Hindlimb muscle (tissue), 1 donor: ENCODE results near the gene PANK1. TPM values are rescaled to one million over a fixed set of nuclear protein-coding genes. Genes with fewer than 3 reads are reported as not detected.
A peak's percentile ranks its signal among the peaks of the same experiment; 100 is the strongest.

Source experiments
- DNase-seq: peaks from one replicate; pipeline ENCODE4 v3.0.0-alpha.2; 2013
- polyA plus RNA-seq: library from polyadenylated mRNA; unstranded; fragments of 120-200 nt; gene quantifications from one replicate; pipeline ENCODE4 v1.2.1, GENCODE V29; 2013; ENCODE audit not compliant: insufficient read length

Gene PANK1
- polyA plus RNA-seq, 1 donor, result 16.0 TPM

DNA sequence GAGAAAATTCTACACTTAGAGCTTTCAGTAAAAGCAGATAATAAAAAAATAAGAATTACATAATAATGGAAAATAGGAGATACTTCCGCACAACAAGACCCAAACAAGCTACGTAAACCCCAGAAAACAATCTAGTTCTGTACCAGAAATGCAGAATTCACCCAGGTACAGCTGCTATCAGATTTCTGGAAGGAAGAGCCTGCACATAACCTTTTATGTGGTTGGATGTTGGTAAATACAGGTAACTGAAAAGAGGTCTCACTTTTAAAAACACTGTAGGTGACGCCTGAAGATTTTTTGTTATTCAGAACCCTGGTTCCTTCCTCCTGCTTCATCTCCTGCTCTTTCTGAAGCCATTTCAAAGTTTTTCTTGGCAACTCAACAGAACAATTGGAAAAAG lies 29.9 kb downstream of the PANK1 start:
- DNase-seq, result no peak

DNA sequence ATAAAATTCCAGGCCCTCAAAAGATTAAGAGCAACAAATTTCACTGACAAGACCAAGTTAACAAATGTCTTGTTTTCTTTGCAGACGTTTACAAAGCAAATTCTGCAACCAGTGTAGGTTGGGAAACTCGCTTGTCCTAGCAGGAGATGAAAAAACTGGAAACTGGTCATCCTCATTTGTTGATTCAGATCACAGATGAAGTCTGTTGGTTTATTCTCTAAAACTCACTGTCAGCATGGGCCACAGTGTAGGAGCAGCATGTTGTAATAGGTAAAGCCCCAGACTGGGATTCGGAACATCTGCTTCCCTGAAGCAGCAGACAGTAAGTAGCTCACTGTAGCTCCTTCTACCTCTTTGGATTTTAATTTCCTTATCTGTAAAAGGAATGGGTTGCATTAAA lies 31.5 kb downstream of the PANK1 start:
- no peak for DNase-seq

- DNase-seq, result no peak
Measured at GRCh38 chr10:89611282-89611681, 33.8 kb downstream of the PANK1 start.

GRCh38 chr10:89609833-89610346 lies 35.2 kb downstream of the PANK1 start:
- DNase-seq, result no peak

GRCh38 chr10:89604200-89604599 lies 40.8 kb downstream of the PANK1 start:
- no peak for DNase-seq

GRCh38 chr10:89602919-89603318 lies 42.1 kb downstream of the PANK1 start:
- DNase-seq, result no peak

- DNase-seq, result no peak
Measured at GRCh38 chr10:89601728-89602361, 43.2 kb downstream of the PANK1 start.

DNA sequence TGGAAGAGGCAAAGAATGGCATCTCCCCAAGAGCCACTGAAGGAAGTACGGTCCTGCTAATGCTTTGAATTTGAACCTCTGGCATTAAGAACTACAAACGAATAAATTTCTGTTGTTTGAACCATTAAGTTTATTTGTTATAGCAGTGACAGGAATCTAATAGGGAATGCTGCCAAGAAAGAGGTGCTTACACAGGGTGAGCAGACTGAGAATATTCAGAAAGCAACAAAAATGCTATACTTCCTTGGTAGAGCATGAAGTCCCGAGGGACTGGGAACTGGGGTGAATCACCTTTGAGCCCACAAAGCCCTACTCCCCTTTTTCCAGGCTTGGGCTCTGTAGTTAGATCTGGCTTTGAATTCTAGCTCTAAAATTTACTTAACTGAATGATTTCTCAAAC lies 45.0 kb downstream of the PANK1 start:
- no peak for DNase-seq

DNA sequence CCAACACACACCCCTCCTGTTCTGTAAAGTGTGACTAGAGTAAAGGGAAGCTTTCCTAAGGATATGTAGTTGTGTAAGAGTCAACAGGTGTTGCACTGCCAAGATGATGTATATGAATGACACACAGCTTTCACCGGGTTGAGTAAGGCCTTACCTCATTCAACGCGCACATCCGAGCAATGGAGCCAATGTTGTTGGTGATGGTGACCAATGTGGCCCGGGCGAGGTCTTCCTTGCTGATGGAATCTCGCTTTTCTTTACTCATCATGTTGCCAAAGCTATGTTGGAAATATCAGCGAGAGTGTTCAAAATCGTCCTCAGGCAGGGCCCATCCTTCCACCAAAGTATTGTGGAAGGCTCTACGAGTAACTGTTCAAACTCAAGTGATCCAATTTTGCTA lies 52.0 kb downstream of the PANK1 start:
- no peak for DNase-seq

DNA sequence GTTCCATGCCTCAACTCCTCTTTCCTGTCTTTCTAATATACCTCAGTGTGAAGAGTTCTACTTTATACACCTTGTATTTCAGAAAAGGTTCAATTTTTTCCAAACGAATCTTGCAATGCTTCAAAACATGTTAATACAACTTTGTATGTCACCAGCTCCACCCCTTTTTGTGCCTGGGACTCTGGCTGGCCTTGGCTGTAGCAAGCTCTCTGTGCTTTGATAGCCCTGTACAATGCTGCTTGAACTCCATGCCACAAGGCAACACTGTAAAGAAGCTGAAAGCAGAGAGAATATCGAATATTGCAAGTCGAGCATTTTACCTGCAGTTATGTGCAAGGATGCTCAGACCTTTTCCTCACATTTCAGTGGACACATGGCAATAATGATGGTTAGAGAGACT lies 52.5 kb downstream of the PANK1 start:
- no peak for DNase-seq

- no peak for DNase-seq
Measured at GRCh38 chr10:89591796-89592271, 53.2 kb downstream of the PANK1 start.

GRCh38 chr10:89591111-89591795 lies 53.8 kb downstream of the PANK1 start:
- DNase-seq, result no peak

DNA sequence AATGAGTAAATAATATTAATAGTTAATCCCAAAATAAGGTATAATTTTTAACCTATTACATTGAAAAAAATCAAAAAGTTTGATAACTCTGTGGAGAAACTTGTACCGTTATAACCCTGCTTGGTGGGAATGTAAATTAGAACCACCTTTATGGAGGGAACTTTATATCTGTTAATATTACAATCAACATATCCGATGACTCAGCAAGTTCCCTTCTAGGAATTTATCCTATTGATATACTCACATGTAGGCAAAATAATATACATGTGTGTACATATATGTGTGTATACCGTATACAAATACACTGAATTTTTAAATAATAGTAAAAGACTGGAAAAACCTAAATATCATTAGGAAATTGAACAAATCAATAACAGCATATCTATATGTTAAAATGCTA lies 54.7 kb downstream of the PANK1 start:
- no peak for DNase-seq

- DNase-seq, result no peak
Measured at GRCh38 chr10:89589101-89589720, 55.8 kb downstream of the PANK1 start.

- DNase-seq, result no peak
Measured at GRCh38 chr10:89588671-89589070, 56.4 kb downstream of the PANK1 start.

- no peak for DNase-seq
Measured at GRCh38 chr10:89582022-89582421, 63.0 kb downstream of the PANK1 start.

- no peak for DNase-seq
Measured at GRCh38 chr10:89580243-89580642, 64.8 kb downstream of the PANK1 start.

GRCh38 chr10:89576696-89577095 lies 68.3 kb downstream of the PANK1 start:
- DNase-seq, result no peak

DNA sequence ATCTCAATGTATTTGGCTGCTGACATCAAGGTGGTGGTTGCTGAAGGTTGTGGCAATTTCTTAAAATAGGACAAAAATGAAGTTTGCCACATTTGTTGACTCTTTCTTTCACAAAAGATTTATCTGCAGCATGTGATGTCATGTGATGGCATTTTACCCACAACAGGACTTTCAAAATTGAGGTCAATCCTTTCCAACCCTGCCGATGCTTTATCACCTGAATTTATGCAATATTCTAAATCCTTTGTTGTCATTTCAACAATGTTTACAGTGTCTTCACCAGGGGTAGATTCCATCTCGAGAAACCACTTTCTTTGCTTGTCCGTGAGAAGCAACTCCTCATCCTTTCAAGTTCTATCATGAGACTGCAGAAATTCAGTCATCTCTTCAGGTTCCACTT lies 69.0 kb downstream of the PANK1 start:
- no peak for DNase-seq

DNA sequence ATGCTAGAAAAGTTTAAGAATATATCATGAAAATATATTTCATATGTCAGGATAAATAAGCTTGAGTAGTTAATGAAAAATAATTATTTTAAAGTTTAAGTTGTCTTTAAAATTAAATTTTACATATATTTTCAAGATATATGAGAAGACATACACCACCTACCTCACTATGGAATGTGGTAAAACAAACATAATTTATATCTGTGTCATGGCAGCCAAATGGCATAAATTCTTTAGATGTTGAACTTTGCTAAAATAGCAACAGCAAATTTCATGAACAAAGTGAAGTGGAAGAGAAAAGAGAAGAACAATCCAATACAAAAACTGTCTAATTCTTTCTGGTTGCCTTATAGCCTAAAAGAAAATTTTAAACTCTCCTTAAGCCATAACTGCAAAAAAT lies 70.0 kb downstream of the PANK1 start:
- no peak for DNase-seq

GRCh38 chr10:89574368-89574767 lies 70.7 kb downstream of the PANK1 start:
- no peak for DNase-seq

- DNase-seq, result no peak
Measured at GRCh38 chr10:89567576-89568245, 77.3 kb downstream of the PANK1 start.

DNA sequence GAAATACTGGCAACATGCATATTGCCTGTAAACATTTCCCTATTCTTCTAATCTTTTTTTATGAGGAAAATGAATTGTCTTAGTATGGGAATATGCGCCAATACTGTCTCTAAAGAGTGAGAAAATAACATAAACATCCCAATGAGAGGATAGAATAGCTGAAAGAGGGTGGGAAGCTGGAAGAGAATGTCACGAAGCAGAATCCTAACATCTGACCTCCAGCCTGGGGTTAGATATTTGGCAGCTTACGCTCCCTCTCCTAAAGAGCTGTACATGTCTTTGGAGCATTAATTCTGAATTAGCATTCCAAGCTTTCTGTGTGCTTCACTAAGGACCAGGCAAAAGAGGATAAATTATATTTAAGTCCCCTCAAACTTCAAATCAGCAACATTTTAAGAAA lies 78.0 kb downstream of the PANK1 start:
- peak; percentile 8 for DNase-seq
